Stimulated activated naive CD4-positive, alpha-beta T cell treated with Interleukin-2 at 50 U/mL for 16 hours (primary cell): ENCODE results near the gene ARHGDIB.
A peak's percentile ranks its signal among the peaks of the same experiment; 100 is the strongest.

ENCODE experiments used
- DNase-seq: peaks from one replicate; lab custom pipeline; 2025; lab: John Stamatoyannopoulos, UW

The ARHGDIB gene

GRCh38 chr12:14961466-14962152 is at the start of gene ARHGDIB:
ARHGDIB (minus strand) TSS chr12:14961601; CDS start chr12:14950712, 10,889 bp downstream.
- DNase-seq = peak; percentile 64

DNA sequence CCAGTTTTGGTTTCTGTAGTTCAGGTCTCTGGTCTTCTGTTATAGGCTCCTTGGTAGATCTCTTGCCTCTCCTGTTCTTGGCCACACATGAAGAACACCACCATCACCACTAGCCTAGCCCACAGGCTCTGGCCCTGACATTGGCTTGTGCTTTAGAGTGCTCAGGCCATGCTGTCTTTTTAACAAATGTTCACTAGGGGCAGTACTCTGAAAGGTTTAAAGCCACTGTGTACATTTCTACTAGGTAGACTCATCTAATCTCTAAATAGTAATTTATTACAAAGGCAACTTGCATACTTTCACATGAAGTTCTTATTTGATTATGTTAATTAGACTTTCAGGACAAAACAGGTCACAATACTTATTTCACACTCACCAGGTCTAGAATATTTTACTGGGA is 49.8 kb upstream of the ARHGDIB start:
- DNase-seq = no peak

DNA sequence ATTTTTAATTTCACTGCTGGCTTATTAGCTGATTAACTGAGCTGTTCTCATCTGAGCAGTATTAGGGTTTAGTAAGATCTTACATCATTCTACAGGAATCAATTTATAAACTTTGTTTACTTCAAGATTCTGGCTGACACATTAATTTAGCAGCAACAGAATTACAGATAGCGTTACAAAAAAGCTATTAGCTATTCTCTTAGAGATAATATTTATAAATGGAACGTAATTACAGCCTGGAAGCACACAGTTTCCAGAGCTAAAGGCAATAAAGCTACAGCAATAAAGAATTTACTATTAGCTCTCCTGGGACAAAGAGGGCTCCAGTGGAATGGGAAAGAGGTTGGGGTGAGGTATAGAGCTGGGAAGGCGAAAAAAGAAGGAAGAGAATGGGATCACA is 46.1 kb upstream of the ARHGDIB start:
- DNase-seq = no peak

DNA sequence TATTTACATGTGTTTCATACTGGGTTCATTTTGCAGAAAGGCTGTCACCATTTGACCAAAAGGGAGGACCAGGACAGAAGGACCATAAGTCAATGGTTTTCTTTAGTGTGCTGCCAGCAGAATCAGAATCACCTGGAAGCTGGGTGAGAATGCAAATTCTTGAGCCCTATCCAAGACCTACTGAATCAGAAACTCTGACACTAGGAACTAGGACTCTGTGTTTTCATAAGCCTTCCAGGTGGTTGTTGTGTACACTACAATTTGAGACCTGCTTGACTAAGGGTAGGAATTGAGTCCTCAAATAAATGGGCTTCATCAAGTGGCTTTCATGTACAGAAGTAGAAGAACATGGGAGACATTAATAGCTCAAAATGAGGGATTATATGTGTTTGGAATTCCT is 43.7 kb upstream of the ARHGDIB start:
- DNase-seq = no peak

DNA sequence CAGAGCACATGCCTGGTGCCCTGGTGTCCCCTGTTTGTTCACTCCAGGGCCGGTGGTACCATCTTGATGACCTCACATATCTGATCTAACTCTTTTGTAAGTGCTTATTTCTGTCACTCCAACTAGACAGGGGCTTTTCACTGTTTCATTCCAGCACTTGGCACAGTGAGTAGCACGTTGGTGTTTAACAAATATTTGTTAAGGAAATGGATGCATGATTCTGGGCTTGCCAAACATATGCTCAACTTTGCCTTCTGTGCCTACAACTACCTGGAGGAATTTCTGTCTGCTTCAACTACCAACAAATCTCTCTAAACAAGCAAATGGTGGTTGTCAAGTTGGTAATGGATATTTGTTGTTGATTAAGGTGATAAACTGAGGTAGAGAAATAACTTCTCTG is 43.0 kb upstream of the ARHGDIB start:
- no peak for DNase-seq

DNA sequence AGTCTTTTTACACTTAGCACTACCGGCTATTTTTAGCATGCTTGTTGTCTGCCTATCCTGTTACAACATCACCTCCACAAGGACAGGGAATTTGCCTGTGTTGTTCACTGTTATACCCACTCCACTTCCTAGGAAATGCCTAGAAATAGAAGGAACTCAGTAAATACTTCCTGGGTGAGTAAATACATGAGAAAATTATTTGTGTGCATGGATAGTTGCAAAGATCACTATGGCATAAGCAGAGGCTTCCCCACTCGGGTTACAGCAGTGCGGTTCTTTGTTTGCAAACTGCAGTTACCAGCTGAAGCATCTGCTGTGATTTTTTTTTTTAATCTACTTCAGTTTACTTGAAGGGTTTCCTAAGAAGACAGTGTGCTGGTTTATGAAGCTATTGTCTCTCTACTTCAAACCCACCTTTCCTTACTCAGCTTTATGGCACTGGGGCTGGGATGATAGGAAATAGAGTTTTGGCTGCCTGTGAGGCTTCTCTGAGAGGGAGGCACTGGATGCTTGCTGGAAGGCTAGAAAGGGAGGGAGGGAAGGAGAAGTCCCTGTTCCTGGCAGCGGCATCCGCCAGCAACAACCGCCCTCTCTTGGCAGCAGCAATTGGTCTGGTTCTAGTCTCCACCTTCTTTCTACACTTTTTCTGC is 40.5 kb upstream of the ARHGDIB start:
- DNase-seq = no peak

DNA sequence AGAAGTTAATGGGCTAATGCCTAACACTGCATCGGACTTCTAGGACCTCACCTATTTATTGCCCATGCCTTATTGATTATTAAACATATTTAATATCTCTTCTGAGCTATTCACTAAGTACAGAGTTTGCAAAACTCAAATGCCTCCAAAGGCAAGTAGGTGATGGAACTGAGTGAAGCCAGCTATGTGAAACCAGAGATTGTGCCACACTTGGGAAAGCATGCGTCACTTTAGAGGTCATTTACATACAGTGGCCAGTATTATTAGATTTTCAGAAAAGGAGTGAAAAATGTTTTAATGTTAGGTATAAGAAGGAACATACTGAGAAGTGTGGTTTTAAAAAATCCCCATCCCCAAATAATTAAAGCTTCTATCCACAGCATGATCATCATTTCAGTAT is 39.2 kb upstream of the ARHGDIB start:
- DNase-seq = no peak

GRCh38 chr12:14999695-15000365 is 38.4 kb upstream of the ARHGDIB start:
- DNase-seq = no peak

DNA sequence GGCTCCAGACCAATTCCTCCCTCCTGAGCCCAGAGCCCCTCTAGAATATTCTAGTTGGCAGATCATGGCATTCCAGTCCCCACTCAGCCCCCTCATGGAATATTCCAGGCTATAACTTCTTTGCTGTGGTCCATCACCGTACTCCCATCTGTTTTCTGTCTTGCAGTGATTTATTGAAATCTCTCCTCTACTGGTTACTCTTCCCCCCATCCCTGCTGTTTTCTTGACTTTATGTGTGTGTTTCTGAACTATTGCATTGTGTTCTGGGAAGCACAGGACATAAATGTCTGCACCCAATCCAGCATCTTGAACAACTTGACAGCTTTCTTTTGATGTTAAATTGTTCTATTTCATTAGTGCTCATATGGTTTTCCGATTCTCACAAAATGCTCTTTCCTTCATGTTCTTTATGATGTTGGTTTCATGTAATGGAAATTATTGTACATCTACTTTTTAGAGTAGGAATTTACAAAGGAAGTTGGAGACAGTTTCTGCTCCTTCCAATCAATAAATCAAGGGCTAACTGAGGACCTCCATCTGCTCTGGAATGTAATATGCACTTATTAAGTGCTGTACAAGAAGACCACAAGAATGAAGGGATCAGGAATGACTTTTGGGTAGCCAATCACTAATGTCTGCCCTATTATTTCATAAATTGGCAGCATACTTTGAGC is 37.8 kb upstream of the ARHGDIB start:
- DNase-seq = no peak

DNA sequence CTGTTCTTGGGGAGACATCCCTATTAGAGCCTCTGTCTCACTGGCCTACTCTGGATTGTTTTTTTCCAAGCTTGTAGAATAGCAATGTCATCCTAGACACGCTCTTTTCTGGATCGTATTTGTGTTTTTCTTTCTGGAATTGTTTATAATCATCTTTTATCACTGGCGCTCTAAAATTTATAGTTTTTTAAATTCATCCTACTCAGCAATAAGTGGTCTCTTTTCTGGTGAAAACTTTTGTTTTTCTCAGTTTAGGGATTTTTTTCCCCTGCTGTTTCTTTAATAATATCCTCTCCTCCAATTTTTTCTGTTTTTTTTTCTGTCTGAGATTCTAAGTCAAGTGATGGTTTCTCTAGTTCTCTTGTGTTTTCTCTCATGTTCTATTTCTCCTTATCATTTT is 36.6 kb upstream of the ARHGDIB start:
- DNase-seq = no peak

GRCh38 chr12:14995583-14996425 is 34.4 kb upstream of the ARHGDIB start:
- DNase-seq = no peak

- no peak for DNase-seq
These were observed 33.2 kb upstream of the ARHGDIB start for GRCh38 chr12:14994610-14995009.

- DNase-seq = no peak
These were observed 32.3 kb upstream of the ARHGDIB start for GRCh38 chr12:14993537-14994266.

- DNase-seq = no peak
These were observed 31.7 kb upstream of the ARHGDIB start for GRCh38 chr12:14993117-14993516.

DNA sequence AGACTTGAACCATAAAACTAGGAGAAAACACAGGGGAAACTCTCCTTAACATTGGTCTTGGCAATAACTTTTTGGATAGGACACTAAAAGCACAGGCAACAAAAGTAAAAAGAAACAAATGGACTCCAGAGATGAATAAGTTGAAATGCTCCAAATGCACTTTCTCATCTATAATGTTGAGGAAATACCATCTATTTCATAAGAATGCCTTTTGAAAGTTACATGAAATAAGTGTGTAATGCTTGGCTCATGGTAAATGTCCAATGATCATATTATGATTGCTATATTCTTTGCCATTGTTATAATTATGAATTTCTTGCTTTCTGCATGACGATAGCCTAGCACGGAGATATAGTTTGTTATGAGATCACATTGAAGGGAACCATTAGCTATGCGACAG is 31.3 kb upstream of the ARHGDIB start:
- no peak for DNase-seq

- no peak for DNase-seq
These were observed 29.7 kb upstream of the ARHGDIB start for GRCh38 chr12:14991069-14991468.

- no peak for DNase-seq
These were observed 28.4 kb upstream of the ARHGDIB start for GRCh38 chr12:14989790-14990189.

DNA sequence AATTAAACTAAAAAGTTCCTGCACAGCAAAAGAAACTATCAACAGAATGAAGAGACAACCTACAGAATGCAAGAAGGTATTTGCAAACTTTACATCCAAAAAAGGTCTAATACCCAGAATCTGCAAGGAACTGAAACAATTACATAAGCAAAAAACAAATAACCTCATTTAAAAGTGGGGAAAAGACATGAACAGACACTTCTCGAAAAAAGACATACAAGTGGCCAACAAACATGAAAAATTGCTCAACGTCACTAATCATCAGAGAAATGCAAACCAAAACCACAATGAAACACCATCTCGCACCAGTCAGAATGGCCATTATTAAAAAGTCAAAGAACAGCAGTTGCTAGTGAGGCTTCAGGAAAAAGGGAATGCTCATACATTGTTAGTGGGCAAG is 26.6 kb upstream of the ARHGDIB start:
- DNase-seq = no peak

DNA sequence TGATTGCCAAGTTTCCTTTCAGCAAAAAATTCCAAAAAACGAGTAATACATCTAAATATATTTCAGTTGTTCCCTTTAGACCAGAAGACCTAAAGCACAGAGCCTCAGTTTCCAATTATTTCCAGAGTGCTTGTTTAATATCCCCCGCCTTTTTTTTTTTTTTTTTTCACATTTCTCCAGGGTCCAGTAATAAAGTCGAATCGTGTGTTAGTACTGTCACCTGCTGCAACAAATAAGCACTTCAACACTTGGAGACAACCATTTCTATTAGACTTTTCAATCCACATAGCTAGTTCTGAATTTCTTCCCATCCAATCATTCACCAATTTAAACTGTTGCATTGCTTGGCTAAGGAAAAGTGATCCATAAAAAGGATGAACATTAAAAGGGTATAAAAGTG is 25.0 kb upstream of the ARHGDIB start:
- DNase-seq = no peak

DNA sequence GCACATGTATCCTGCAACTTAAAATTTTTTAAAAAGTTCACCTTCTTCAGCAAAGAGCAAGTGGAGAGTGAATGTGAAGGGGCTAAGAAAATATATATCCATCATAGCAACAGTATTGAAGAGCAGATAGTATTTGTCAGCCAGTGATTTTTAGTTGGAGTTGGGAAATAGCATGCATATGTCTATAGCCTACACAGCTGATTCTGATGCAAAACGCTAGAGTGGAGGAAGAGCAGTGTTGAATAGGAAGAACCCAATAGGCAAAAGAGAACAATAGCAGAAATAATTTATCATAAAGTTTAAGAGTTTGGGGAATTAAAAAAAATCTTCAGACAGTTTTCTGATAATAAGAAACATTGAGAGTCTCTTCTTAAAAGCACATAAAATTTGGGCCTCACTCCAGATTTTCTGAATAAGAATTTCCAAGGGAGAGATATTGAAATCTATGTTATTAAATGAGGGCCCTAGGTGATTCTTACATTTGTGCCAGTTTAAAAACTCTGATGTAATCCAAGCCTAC is 23.4 kb upstream of the ARHGDIB start:
- no peak for DNase-seq

DNA sequence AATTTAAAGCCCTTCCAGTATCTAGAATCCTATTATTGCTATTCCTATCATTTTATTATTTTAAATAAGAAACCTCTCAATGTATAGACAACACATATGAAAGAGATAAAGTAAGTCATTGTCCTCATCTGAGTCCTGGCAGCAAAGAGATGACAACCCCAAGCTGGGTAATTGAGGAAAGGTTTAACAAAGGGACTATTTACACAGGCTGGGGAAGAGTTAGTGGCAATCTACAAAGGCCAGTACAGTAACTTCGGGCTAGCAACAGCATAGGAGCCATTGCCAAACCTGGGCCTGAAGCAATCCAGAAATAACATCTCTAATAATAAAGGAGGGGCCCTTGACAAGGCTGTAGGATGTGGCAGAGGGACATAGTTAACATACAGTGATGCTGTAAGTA is 22.6 kb upstream of the ARHGDIB start:
- DNase-seq = no peak
